ENCODE measurements around the gene TYROBP.
"Not testable (repeated sequence)": the region's sequence is repeated elsewhere in the genome, so short reads cannot be mapped to it uniquely, and the experiment has no call there.

TYROBP gene

GRCh38 chr19:35908010-35908441 is at the start of gene TYROBP:
Gene TYROBP, minus strand, starts transcription at chr19:35908295. Its CDS starts 67 bp downstream, at chr19:35908228.
- in situ Hi-C loops (cut with MboI; ENCODE audit: low sequenced_read_pairs), result no loop called here

GRCh38 chr19:35957411-35957810 is 49.3 kb upstream of the TYROBP start:
- in situ Hi-C loops (cut with MboI; ENCODE audit: low sequenced_read_pairs), result not testable (repeated sequence)

GRCh38 chr19:35955881-35956634 is 48.0 kb upstream of the TYROBP start:
- in situ Hi-C loops (cut with MboI; ENCODE audit: low sequenced_read_pairs), result no loop called here

GRCh38 chr19:35949131-35949530 is 41.0 kb upstream of the TYROBP start:
- in situ Hi-C loops (cut with MboI; ENCODE audit: low sequenced_read_pairs), result no loop called here

- in situ Hi-C loops (cut with MboI; ENCODE audit: low sequenced_read_pairs), result no loop called here
Observed at GRCh38 chr19:35946203-35946602, 38.1 kb upstream of the TYROBP start.

- in situ Hi-C loops (cut with MboI; ENCODE audit: low sequenced_read_pairs), result no loop called here
Observed at GRCh38 chr19:35945121-35945790, 37.2 kb upstream of the TYROBP start.

- in situ Hi-C loops (cut with MboI; ENCODE audit: low sequenced_read_pairs), result no loop called here
Observed at GRCh38 chr19:35944556-35944955, 36.5 kb upstream of the TYROBP start.

GRCh38 chr19:35943321-35944301 is 35.5 kb upstream of the TYROBP start:
- in situ Hi-C loops (cut with MboI; ENCODE audit: low sequenced_read_pairs), result no loop called here

GRCh38 chr19:35942235-35942634 is 34.1 kb upstream of the TYROBP start:
- in situ Hi-C loops (cut with MboI; ENCODE audit: low sequenced_read_pairs), result no loop called here

GRCh38 chr19:35940839-35941238 is 32.7 kb upstream of the TYROBP start:
- in situ Hi-C loops (cut with MboI; ENCODE audit: low sequenced_read_pairs), result no loop called here

GRCh38 chr19:35940078-35940775 is 32.1 kb upstream of the TYROBP start:
- in situ Hi-C loops (cut with MboI; ENCODE audit: low sequenced_read_pairs), result no loop called here

- in situ Hi-C loops (cut with MboI; ENCODE audit: low sequenced_read_pairs), result no loop called here
Observed at GRCh38 chr19:35939307-35940077, 31.4 kb upstream of the TYROBP start.

- in situ Hi-C loops (cut with MboI; ENCODE audit: low sequenced_read_pairs), result no loop called here
Observed at GRCh38 chr19:35938282-35939224, 30.5 kb upstream of the TYROBP start.

GRCh38 chr19:35937345-35938281 is 29.5 kb upstream of the TYROBP start:
- in situ Hi-C loops (cut with MboI; ENCODE audit: low sequenced_read_pairs), result no loop called here

- in situ Hi-C loops (cut with MboI; ENCODE audit: low sequenced_read_pairs), result no loop called here
Observed at GRCh38 chr19:35936738-35937268, 28.7 kb upstream of the TYROBP start.

GRCh38 chr19:35935911-35936737 is 28.0 kb upstream of the TYROBP start, which contains the start of gene LRFN3:
Gene LRFN3, plus strand, starts transcription at chr19:35936374. Its CDS starts 3,052 bp downstream, at chr19:35939426.
- in situ Hi-C loops (cut with MboI; ENCODE audit: low sequenced_read_pairs), result no loop called here
